IMR-90 (cell line): ENCODE measurements around the gene SLC9A6. TPM values are rescaled to one million over a fixed set of nuclear protein-coding genes. Genes with fewer than 3 reads are reported as not detected.

Experiments
- ATAC-seq: fragments of 200-7000 bp; cut with Tn5 transposase; 2 replicates; pipeline ENCODE4 v1.9.1; 2020; ENCODE audit warnings: low read depth, mild to moderate bottlenecking, moderate library complexity
- BruUV-seq: library from RNA; stranded (reverse); fragments of 400-500 nt; replicated peaks from 2 replicates; lab custom pipeline; 2021; lab: Mats Ljungman, UMichigan
- CTCF ChIA-PET: fragments of 300-600 bp; formaldehyde crosslinking; extraction: SDS; loops from one replicate; lab custom pipeline; 2021; ENCODE audit warnings: antibody characterized with exemption; lab: Yijun Ruan, JAX
- POLR2A ChIA-PET: fragments of 300-600 bp; sonication (Branson Sonifier 250); formaldehyde crosslinking; loops from one replicate; lab custom pipeline; 2022; ENCODE audit warnings: antibody characterized with exemption; ENCODE audit not compliant: unreplicated experiment; lab: Charles Lee
- DNase-seq: peaks from one replicate; pipeline ENCODE4 v3.0.0; 2013
- H2AFZ ChIP-seq: replicated peaks from 2 replicates; pipeline ENCODE3; 2013; ENCODE audit warnings: low read length, mild to moderate bottlenecking; ENCODE audit not compliant: poor library complexity
- H2AK5ac ChIP-seq: 2 replicates; pipeline ENCODE4 v1.6.1; 2013; ENCODE audit warnings: low read depth, low read length, inconsistent platforms
- H2AK9ac ChIP-seq: replicated peaks from 2 replicates; pipeline ENCODE3; 2013; ENCODE audit warnings: mild to moderate bottlenecking, low read depth, low read length, moderate library complexity; ENCODE audit not compliant: poor library complexity
- H2BK120ac ChIP-seq: 2 replicates; pipeline ENCODE4 v1.6.1; 2013; ENCODE audit warnings: low read depth, low read length, inconsistent platforms
- H2BK15ac ChIP-seq: 3 replicates; pipeline ENCODE4 v1.6.1; 2013; ENCODE audit warnings: low read depth, low read length, inconsistent platforms
- H2BK20ac ChIP-seq: 2 replicates; pipeline ENCODE4 v1.6.1; 2013; ENCODE audit warnings: low read depth, mild to moderate bottlenecking, inconsistent platforms, low read length, moderate library complexity
- H2BK5ac ChIP-seq: 2 replicates; pipeline ENCODE4 v1.6.1; 2013; ENCODE audit warnings: mild to moderate bottlenecking, low read depth, low read length, inconsistent platforms; ENCODE audit not compliant: poor library complexity, severe bottlenecking
- H3K14ac ChIP-seq: replicated peaks from 2 replicates; pipeline ENCODE4 v1.6.1; 2013; ENCODE audit warnings: low read depth, low read length, inconsistent platforms
- H3K18ac ChIP-seq: 2 replicates; pipeline ENCODE4 v1.6.1; 2013; ENCODE audit warnings: low read depth, low read length, control low read depth
- H3K23ac ChIP-seq: 2 replicates; pipeline ENCODE4 v1.6.1; 2013; ENCODE audit warnings: low read depth, low read length, inconsistent platforms
- H3K27ac ChIP-seq: 2 replicates; pipeline ENCODE4 v1.5.1; 2013; ENCODE audit warnings: mild to moderate bottlenecking, control low read depth, low read length; ENCODE audit not compliant: insufficient read depth
- H3K27me3 ChIP-seq: 2 replicates; pipeline ENCODE4 v1.6.1; 2013; ENCODE audit warnings: low read length; ENCODE audit not compliant: control insufficient read depth, insufficient read depth
- H3K36me3 ChIP-seq: 2 replicates; pipeline ENCODE4 v1.6.1; 2013; ENCODE audit warnings: low read length, mixed read lengths; ENCODE audit not compliant: control insufficient read depth, insufficient read depth
- H3K4ac ChIP-seq: 2 replicates; pipeline ENCODE4 v1.6.1; 2013; ENCODE audit warnings: low read depth, low read length, inconsistent platforms
- H3K4me1 ChIP-seq: 2 replicates; pipeline ENCODE4 v1.6.1; 2013; ENCODE audit warnings: low read length, mixed read lengths; ENCODE audit not compliant: control insufficient read depth, insufficient read depth
- H3K4me2 ChIP-seq: 2 replicates; pipeline ENCODE4 v1.6.1; 2013; ENCODE audit warnings: low read depth, mild to moderate bottlenecking, control low read depth, low read length, moderate library complexity
- H3K4me3 ChIP-seq: 2 replicates; pipeline ENCODE4 v1.5.1; 2013; ENCODE audit warnings: low read depth, mild to moderate bottlenecking, control low read depth, low read length, moderate library complexity; ENCODE audit not compliant: insufficient read depth
- H3K56ac ChIP-seq: 2 replicates; pipeline ENCODE4 v1.6.1; 2013; ENCODE audit warnings: low read length, inconsistent platforms; ENCODE audit not compliant: insufficient read depth; ENCODE audit errors: extremely low read depth
- H3K79me1 ChIP-seq, 2 experiments: 2 replicates each; pipeline ENCODE4 v1.6.1; 2013; ENCODE audit warnings: low read length in 2 of 2, inconsistent platforms in 1 of 2, low read depth in 1 of 2
- H3K9ac ChIP-seq: 2 replicates; pipeline ENCODE4 v1.6.1; 2013; ENCODE audit warnings: low read depth, low read length, control low read depth
- H3K9me1 ChIP-seq: 2 replicates; pipeline ENCODE4 v1.6.1; 2013; ENCODE audit warnings: low read length, inconsistent platforms; ENCODE audit not compliant: insufficient read depth
- H3K9me3 ChIP-seq: 2 replicates; pipeline ENCODE4 v1.6.1; 2013; ENCODE audit warnings: low read length; ENCODE audit not compliant: control insufficient read depth, insufficient read depth
- H4K20me1 ChIP-seq: 2 replicates; pipeline ENCODE4 v1.6.1; 2013; ENCODE audit warnings: low read length, inconsistent platforms; ENCODE audit not compliant: insufficient read depth
- H4K5ac ChIP-seq: 2 replicates; pipeline ENCODE4 v1.6.1; 2013; ENCODE audit warnings: mild to moderate bottlenecking, low read depth, low read length, control low read depth
- H4K8ac ChIP-seq, 2 experiments: 2 replicates each; pipeline ENCODE4 v1.6.1; 2013; ENCODE audit warnings: low read depth in 2 of 2, low read length in 2 of 2, control low read depth in 1 of 2, inconsistent platforms in 1 of 2
- H4K91ac ChIP-seq: 2 replicates; pipeline ENCODE4 v1.6.1; 2013; ENCODE audit warnings: low read depth, low read length, inconsistent platforms; ENCODE audit not compliant: insufficient read depth
- BHLHE40 ChIP-seq: fragments of 150-350 bp; IDR thresholded peaks from 2 replicates; pipeline ENCODE4 v1.6.1; 2016; ENCODE audit warnings: mild to moderate bottlenecking, low read depth, low read length
- CEBPB ChIP-seq: IDR thresholded peaks from 2 replicates; pipeline ENCODE4 v1.6.1; 2012; ENCODE audit warnings: low read depth, low read length, improper control_type of control experiment
- CHD1 ChIP-seq: IDR thresholded peaks from 2 replicates; pipeline ENCODE4 v1.6.1; 2012; ENCODE audit warnings: low read depth, low read length, improper control_type of control experiment
- MAFK ChIP-seq: IDR thresholded peaks from 2 replicates; pipeline ENCODE4 v1.6.1; 2012; ENCODE audit warnings: low read depth, low read length, improper control_type of control experiment
- MAZ ChIP-seq: IDR thresholded peaks from 2 replicates; pipeline ENCODE4 v1.6.1; 2012; ENCODE audit warnings: low read depth, mild to moderate bottlenecking, low read length, improper control_type of control experiment, moderate library complexity, borderline replicate concordance
- RCOR1 ChIP-seq: IDR thresholded peaks from 2 replicates; pipeline ENCODE4 v1.6.1; 2012; ENCODE audit warnings: mild to moderate bottlenecking, low read length, improper control_type of control experiment; ENCODE audit not compliant: insufficient replicate concordance
- dilution Hi-C: fragments of 300-500 bp; cut with HindIII; formaldehyde crosslinking; loops from one replicate; pipeline ENCODE4 v1.14.3; 2018; ENCODE audit warnings: low sequenced_read_pairs; ENCODE audit not compliant: unreplicated experiment
- in situ Hi-C: fragments of 300-500 bp; cut with MboI; formaldehyde crosslinking; loops from 3 replicates; pipeline ENCODE4 v1.14.3; 2019; ENCODE audit warnings: low sequenced_read_pairs, inconsistent platforms, mixed read lengths
- intact Hi-C: fragments of 100-400 bp; cut with micrococcal nuclease; formaldehyde crosslinking; loops from 2 replicates; pipeline ENCODE4 v1.10.0; 2022
- polyA plus RNA-seq, 3 experiments: library from polyadenylated mRNA; depleted of rRNA; stranded (reverse); fragments of >200 nt; gene quantifications; 2 replicates each; pipeline ENCODE4 v1.2.3, GENCODE V29; 2012; ENCODE audit warnings: low replicate concordance in 1 of 3
- total RNA-seq: library from RNA; depleted of rRNA; stranded (reverse); fragments of >200 nt; gene quantifications from 2 replicates; pipeline ENCODE4 v1.2.3, GENCODE V29; 2012
- TF ChIP-seq, protein P1 (sequence below): conservative IDR thresholded peaks from 2 replicates; pipeline ENCODE4 v1.5.1; 2012; ENCODE audit warnings: mild to moderate bottlenecking, low read depth, low read length, improper control_type of control experiment
- TF ChIP-seq, protein P2 (sequence below): fragments of 150-350 bp; IDR thresholded peaks from 2 replicates; pipeline ENCODE4 v1.6.1; 2016; ENCODE audit warnings: low read depth, mild to moderate bottlenecking, low read length, moderate library complexity, borderline replicate concordance

Gene SLC9A6
- total and polyA plus RNA-seq, 2 of the 4 experiments (the other 2 are of a cell fraction) = 6.9 to 19.0 TPM

DNA sequence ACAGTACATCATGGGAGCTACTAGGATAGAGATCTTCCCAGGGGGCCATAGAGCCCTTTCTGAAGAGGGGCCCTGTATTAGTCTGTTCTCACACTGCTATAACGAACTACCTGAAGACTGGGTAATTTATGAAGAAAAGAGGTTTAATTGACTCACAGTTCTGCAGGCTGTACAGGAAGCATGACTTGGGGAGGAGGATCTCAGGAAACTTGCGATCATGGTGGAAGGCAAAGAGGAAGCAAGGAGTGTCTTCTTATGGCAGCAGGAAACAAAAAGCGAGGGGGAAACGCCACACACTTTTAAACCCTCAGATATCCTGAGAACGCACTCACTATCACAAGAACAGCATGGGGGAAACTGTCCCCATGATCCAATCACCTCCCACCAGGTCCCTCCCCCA is 4.2 kb upstream of the SLC9A6 start (continued):
- TF ChIP-seq, protein P1, sequence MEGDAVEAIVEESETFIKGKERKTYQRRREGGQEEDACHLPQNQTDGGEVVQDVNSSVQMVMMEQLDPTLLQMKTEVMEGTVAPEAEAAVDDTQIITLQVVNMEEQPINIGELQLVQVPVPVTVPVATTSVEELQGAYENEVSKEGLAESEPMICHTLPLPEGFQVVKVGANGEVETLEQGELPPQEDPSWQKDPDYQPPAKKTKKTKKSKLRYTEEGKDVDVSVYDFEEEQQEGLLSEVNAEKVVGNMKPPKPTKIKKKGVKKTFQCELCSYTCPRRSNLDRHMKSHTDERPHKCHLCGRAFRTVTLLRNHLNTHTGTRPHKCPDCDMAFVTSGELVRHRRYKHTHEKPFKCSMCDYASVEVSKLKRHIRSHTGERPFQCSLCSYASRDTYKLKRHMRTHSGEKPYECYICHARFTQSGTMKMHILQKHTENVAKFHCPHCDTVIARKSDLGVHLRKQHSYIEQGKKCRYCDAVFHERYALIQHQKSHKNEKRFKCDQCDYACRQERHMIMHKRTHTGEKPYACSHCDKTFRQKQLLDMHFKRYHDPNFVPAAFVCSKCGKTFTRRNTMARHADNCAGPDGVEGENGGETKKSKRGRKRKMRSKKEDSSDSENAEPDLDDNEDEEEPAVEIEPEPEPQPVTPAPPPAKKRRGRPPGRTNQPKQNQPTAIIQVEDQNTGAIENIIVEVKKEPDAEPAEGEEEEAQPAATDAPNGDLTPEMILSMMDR = no peak
- no peak for TF ChIP-seq MAZ
- TF ChIP-seq BHLHE40 = no peak

DNA sequence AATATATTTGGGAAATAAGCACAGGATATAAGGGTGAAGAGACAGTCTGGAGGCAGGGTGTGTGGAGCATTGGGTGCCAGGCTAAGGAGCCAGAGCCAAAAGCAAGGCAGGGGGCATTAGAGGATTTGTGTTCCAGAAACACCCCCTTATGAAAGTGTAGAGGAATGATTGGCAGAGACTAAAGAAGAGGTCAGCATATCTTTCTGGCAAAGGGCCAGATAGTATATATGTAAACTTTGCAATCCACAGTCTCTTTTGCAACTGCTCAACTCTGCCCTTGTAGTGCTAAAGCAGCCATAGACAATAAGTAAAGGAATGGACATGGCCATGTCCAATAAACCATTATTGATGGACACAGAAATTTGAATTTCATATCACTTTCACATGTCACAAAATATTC is 3.6 kb upstream of the SLC9A6 start:
- Histone ChIP-seq H3K23ac (no peak overlapping the region), H3K27ac (no peak overlapping the region), H3K36me3 (no peaks in the 10 kb centered on the region), H4K91ac (no peak overlapping the region), H4K5ac (no peak overlapping the region), H2AFZ (no peak overlapping the region), H2BK20ac (no peak overlapping the region), H4K20me1 (no peaks in the 10 kb centered on the region), H2AK5ac (no peak overlapping the region), H3K27me3 (no peaks in the 10 kb centered on the region), H3K4me2 (no peak overlapping the region), H3K4me3 (no peak overlapping the region), H3K4ac (no peak overlapping the region), H3K18ac (no peak overlapping the region), H3K79me1 (peaks cover 0 to 7% of the 10 kb centered on the region in 2 experiments; a peak in 1 of 4 replicates), H2AK9ac (no peak overlapping the region), H3K9me3 (no peaks in the 10 kb centered on the region), H2BK5ac (no peak overlapping the region), H2BK120ac (no peak overlapping the region), H3K9ac (no peak overlapping the region), H3K14ac (no peak overlapping the region), H2BK15ac (no peak overlapping the region), H3K4me1 (peaks cover 2% of the 10 kb centered on the region; the same call in 1 of the 2 replicates), H4K8ac (no peak overlapping the region), H3K9me1 (no peaks in the 10 kb centered on the region), H3K56ac (no peak overlapping the region)
- dilution Hi-C loops = no loop called here
- no TSS peak for BruUV-seq
- intact Hi-C loops = no loop called here
- ATAC-seq (no peak), DNase-seq (no peak)
- TF ChIP-seq BHLHE40 (no peak), CHD1 (no peak), MAZ (no peak), CEBPB (no peak), MAFK (no peak), RCOR1 (no peak)
- TF ChIP-seq, protein P2, sequence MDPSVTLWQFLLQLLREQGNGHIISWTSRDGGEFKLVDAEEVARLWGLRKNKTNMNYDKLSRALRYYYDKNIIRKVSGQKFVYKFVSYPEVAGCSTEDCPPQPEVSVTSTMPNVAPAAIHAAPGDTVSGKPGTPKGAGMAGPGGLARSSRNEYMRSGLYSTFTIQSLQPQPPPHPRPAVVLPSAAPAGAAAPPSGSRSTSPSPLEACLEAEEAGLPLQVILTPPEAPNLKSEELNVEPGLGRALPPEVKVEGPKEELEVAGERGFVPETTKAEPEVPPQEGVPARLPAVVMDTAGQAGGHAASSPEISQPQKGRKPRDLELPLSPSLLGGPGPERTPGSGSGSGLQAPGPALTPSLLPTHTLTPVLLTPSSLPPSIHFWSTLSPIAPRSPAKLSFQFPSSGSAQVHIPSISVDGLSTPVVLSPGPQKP = no peak
- TF ChIP-seq, protein P1 = no peak
- ChIA-PET CTCF (no interaction called here), POLR2A (no interaction called here)
- in situ Hi-C loops = loop anchor here (25.0 kb wide), 1 partner anchor 506 kb away; the partner anchor contains the start of genes BRS3 and HTATSF1
